Natural killer cell treated with Interleukin-12 subunit alpha and Interleukin-12 subunit beta and Interleukin-15 and Interleukin-18, amount 100 ng/mL, for 72 hours (primary cell): ENCODE measurements around the gene EVI5L. TPM values are rescaled to one million over a fixed set of nuclear protein-coding genes. Genes with fewer than 3 reads are reported as not detected.

Experiments used
- ATAC-seq, 2 donors: fragments of 150-1000 bp; cut with Tn5 transposase in 1 of 2; sonication (Bioruptor Pico), chemical (Tn5 transposase) in 1 of 2; 2 replicates each; pipeline ENCODE4 v1.10.0; 2021
- DNase-seq: peaks from one replicate; pipeline ENCODE4 v3.0.0; 2022; ENCODE audit warnings: low spot score
- H3K27ac Mint-ChIP-seq, 2 donors: 1 replicate in 1 of 2; 2 replicates in 1 of 2; pipeline ENCODE4 v1.8.0; 2022; ENCODE audit warnings: mixed read lengths in 2 of 2, mild to moderate bottlenecking in 1 of 2, moderate library complexity in 1 of 2
- H3K27me3 Mint-ChIP-seq, 2 donors: 1 replicate in 1 of 2; 2 replicates in 1 of 2; pipeline ENCODE4 v1.8.0; 2022; ENCODE audit warnings: mixed read lengths in 2 of 2
- H3K36me3 Mint-ChIP-seq: one replicate; pipeline ENCODE4 v1.8.0; 2022; ENCODE audit warnings: mixed read lengths
- H3K4me1 Mint-ChIP-seq, 2 donors: 1 replicate in 1 of 2; 2 replicates in 1 of 2; pipeline ENCODE4 v1.8.0; 2022; ENCODE audit warnings: low read depth in 2 of 2, mixed read lengths in 2 of 2, mild to moderate bottlenecking in 1 of 2
- H3K4me3 Mint-ChIP-seq: one replicate; pipeline ENCODE4 v1.8.0; 2022; ENCODE audit warnings: mixed read lengths
- H3K9me3 Mint-ChIP-seq: 2 replicates; pipeline ENCODE4 v1.8.0; 2022; ENCODE audit warnings: mixed read lengths
- total RNA-seq, 2 donors: library from RNA; stranded (reverse); gene quantifications; one replicate each; pipeline ENCODE4 v1.2.3, GENCODE V29; 2022

Gene EVI5L
- total RNA-seq, 2 donors from 2014 or later, result 7.8 to 11.5 TPM

DNA sequence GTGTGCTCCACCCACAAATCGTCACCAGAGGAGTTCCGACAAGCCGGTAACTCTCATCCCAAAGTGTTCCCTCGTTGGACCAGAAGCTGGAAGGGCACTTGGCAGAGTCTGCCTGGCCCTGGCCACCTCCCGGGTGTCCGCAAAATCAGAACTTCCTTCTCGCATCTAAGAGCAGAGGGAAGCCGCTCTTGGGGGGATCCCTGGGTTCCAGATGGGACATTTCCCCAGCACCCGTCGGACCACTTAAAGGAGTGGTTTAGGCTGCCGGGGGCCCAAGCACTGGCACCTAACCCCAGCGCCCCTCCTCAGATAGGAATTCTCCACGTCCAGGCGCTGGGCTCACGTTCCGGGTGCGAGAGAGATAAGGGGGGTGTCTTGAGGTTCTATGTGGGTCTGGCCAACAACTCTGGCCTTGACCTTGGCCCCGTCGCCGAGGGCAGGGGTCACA lies 72.8 kb downstream of the EVI5L start:
- H3K27ac Mint-ChIP-seq, result peak overlapping the region; percentile 87 to 95
- peak overlapping the region; percentile 90 for H3K4me3 Mint-ChIP-seq
- H3K36me3 Mint-ChIP-seq, result no peaks in the 10 kb centered on the region
- ATAC-seq (no peak), DNase-seq (no peak)
- peaks cover 25 to 37% of the 10 kb centered on the region in 2 donors for H3K4me1 Mint-ChIP-seq
- no peaks in the 10 kb centered on the region for H3K9me3 Mint-ChIP-seq
- H3K27me3 Mint-ChIP-seq, result peaks cover 0 to under 1% of the 10 kb centered on the region in 2 donors

DNA sequence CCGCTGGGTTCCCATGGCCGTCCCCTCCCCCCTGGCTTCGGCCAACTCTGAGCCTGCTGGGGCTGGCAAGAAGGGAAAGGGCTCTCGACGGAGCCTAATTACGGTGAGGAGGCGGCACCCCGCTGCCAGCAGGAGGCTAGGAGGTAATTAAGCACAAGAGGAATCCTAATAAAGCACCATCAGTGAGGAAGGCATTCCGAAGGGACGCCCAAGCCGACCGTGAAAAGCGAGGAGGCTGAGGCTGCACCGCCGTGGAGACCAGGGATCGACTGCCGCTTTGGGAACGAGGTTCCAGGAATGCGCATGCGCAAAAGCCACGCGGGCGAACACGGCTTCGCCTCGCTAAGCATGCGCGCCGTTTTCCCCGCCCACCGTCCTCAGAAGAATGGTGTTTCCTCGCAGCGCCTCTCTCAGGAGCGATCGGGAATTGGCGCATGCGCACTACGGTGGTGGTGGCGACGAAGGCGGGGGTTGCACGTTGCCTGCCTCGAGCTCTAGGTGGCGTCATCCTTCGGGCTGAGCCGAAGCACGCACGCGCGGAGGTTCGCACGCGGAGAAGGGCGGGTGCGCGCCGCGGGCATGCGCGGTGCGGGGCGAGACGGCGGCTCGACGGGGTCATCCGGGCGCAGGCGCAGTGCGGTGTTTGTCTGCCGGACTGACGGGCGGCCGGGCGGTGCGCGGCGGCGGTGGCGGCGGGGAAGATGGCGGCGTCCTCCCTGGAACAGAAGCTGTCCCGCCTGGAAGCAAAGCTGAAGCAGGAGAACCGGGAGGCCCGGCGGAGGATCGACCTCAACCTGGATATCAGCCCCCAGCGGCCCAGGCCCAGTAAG lies 73.4 kb downstream of the EVI5L start, which contains the start of gene MAP2K7:
TSS of gene MAP2K7 (plus strand) at position 634 of the 830 bp plus-strand sequence. CDS start at position 702, 68 bp downstream.
- no peaks in the 10 kb centered on the region for H3K9me3 Mint-ChIP-seq
- H3K4me1 Mint-ChIP-seq, result peaks cover 25 to 38% of the 10 kb centered on the region in 2 donors
- peak within 1 kb of the TSS; percentile 87 to 96 for H3K27ac Mint-ChIP-seq
- H3K36me3 Mint-ChIP-seq, result no peaks in the 10 kb centered on the region
- peak within 1 kb of the TSS; percentile 94 for H3K4me3 Mint-ChIP-seq
- DNase-seq (peak; percentile 100), ATAC-seq (peak; percentile 92 to 94)
- H3K27me3 Mint-ChIP-seq, result no peaks in the 10 kb centered on the region

DNA sequence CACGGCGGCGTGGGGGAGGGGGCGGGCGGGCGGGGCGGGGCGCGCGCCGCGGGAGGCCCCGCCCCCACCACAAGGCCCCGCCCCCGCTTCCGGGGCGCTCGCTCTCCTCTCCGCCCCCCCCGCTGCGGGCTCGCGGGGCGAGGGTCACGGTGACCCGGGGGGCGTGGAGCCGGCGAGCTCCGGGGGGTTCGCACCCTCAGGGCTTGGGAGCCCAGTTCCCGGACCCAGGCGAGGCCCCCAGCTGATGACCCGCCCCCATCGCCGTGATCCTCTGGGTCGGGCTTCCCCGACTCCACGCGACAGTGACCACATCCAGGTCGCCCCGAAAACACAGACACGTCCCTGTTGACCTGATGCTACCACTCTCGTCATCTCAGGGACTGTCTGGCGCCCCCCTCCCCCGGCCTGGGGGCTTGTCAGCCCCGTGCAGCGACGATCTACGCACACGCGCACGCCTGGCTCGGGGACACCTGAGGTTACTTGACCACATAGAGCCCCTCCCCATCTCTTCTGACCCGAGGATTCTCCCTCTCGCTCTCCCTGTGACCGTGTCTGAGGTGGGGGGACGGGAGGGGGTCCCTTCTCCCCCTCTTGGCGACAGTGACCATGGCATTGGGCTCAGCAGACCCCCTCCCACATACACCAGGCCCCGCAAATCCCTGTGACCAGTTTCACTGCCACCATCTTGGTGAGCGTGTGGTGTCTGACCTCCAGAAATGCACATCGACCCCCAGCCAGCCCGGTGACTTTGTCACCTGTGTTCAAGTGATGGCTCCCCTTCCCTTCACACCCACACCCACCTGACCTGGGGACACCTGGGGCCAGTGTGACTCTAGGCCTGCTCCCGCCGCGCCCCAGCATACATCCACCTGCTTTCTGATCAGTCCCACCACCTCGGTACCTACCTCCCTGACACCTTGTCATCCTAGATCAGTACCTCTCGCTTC lies 74.3 kb downstream of the EVI5L start:
- Mint-ChIP-seq H3K27me3 (no peaks in the 10 kb centered on the region), H3K4me3 (peak overlapping the region; percentile 94), H3K4me1 (peaks cover 25 to 38% of the 10 kb centered on the region in 2 donors), H3K27ac (peak overlapping the region; percentile 87 to 96), H3K36me3 (no peaks in the 10 kb centered on the region), H3K9me3 (no peaks in the 10 kb centered on the region)
- DNase-seq, result peak; percentile 84
- peak; percentile 70 to 80 for ATAC-seq

DNA sequence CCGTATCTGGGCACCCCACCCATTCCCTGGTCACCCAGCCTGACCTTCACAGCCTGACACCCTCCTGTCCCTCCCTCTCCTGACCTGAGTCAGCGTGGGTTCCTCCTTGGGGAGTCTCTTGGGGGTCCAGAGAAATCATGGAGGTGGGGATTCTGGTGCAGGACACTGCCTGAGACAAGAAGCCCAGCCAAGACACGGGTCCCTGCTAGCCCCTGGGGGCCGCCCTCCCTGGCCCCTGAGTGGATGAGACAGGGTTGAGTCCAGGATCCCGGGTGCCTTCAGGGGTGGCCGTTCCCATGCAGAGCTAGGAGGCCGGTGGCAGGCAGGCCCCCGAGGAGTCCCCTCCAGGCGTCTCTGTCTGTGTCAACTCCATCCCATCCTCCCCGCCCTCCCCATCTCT lies 75.2 kb downstream of the EVI5L start:
- Mint-ChIP-seq H3K9me3 (no peaks in the 10 kb centered on the region), H3K4me1 (peaks cover 25 to 38% of the 10 kb centered on the region in 2 donors), H3K4me3 (peak overlapping the region; percentile 94), H3K27ac (peak overlapping the region; percentile 87 to 96), H3K36me3 (no peaks in the 10 kb centered on the region), H3K27me3 (no peaks in the 10 kb centered on the region)
- ATAC-seq, result no peak
- no peak for DNase-seq

DNA sequence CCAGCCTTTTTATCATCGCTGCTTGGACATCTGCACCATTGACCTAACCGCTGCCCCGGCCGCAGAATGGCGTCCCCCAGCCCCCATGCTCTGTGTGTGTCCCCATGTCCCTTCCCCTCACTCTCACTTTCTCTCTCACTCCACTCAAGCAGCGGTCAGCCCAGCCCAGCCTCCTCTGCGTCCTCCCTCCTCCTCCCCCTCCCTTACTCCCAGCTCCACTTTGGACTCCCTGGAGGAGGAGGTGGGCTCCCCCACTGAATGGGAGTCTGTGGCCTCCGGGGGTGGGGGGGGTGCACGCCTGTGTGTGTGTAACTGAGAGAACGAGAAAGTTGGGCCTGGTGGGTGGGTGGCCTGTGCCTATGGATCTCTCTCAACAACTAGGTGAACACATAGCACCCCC lies 75.8 kb downstream of the EVI5L start:
- no peak for ATAC-seq
- H3K27ac Mint-ChIP-seq, result peak overlapping the region; percentile 87 to 96

DNA sequence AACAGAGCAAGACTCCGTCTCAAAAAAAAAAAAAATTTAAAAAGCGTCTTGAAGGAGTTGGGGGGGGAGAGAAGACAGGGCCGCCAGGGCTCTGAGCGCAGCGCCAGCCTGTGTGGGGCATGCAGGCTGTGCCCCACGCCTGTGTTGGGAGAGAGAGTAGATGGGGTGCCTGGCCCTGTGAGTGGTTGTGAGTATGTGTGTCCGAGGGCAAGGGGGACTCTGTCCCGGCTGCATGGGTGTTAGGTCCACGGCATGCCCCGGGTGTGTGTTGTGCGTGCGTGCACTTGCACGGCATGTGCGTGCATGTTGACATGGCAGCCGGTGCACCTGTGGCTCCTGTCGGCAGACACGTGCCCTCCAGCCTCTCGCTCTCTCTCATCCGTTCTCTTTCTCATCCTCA lies 77.1 kb downstream of the EVI5L start:
- Mint-ChIP-seq H3K27ac (no peak overlapping the region), H3K4me1 (peaks cover 25 to 38% of the 10 kb centered on the region in 2 donors)

More for the DNA sequence above, 75.8 kb downstream of the EVI5L start:
- Mint-ChIP-seq H3K9me3 (no peaks in the 10 kb centered on the region), H3K4me1 (peaks cover 25 to 38% of the 10 kb centered on the region in 2 donors), H3K4me3 (peak overlapping the region; percentile 94), H3K27me3 (no peaks in the 10 kb centered on the region), H3K36me3 (no peaks in the 10 kb centered on the region)
- DNase-seq, result no peak

DNA sequence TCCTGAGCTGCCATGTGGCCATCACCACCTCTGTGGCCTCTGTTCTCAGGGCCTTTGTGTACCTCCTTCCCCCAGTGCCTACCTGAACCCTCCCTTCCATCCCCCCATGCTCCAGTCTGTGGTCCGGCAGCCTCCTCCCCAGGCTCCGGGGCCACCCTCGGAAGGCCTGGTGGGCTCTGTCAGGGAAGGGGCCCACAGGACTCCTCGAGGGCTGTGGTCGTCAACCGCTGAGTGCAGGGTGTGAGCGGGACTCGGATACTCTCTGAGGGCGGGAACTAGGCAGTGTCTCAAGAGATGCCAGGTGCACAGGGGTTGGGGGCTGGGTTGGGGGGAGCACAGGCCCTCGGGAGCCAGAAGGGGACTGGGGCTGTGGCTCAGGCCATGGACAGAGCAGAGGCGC lies 77.5 kb downstream of the EVI5L start:
- peaks cover 25 to 36% of the 10 kb centered on the region in 2 donors for H3K4me1 Mint-ChIP-seq
- no peaks in the 10 kb centered on the region for H3K27me3 Mint-ChIP-seq
- ATAC-seq (no peak), DNase-seq (no peak)
- H3K4me3 Mint-ChIP-seq, result no peak overlapping the region
- no peaks in the 10 kb centered on the region for H3K36me3 Mint-ChIP-seq
- H3K9me3 Mint-ChIP-seq, result no peaks in the 10 kb centered on the region
- no peak overlapping the region for H3K27ac Mint-ChIP-seq

More for the DNA sequence above, 77.1 kb downstream of the EVI5L start:
- DNase-seq (no peak), ATAC-seq (no peak)
- Mint-ChIP-seq H3K4me3 (no peak overlapping the region), H3K36me3 (no peaks in the 10 kb centered on the region), H3K27me3 (no peaks in the 10 kb centered on the region), H3K9me3 (no peaks in the 10 kb centered on the region)

DNA sequence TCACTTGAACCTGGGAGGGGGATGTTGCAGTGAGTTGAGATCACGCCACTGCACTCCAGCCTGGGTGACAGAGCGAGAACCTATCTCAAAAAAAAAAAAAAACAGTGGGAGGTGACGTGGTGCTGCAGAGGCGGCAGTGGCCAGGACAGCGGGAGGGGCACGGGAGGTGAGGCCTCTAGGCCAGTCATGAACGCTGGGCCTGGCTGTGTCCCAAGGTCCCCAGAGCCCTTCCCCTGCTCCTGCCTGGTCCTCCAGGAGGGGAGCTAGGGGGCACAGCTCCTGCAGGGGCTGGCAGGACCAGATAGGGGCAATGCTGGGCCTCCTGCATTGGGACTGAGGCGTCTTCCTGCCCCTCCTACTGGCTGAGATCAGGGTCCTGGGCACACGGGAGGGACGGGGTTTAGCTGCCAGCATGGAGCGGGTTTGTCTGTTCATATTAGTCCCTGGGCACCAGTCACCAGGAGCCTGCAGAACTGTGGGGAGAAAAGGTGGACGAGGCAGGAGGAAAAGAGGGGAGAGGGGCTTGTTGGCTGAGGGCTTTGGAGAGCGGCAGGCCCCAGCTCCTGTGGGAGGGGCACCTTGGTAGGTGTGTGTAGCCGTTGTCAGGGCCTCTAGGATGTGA lies 78.2 kb downstream of the EVI5L start:
- Mint-ChIP-seq H3K4me3 (no peak overlapping the region), H3K36me3 (no peaks in the 10 kb centered on the region), H3K27ac (no peak overlapping the region), H3K4me1 (peaks cover 22 to 35% of the 10 kb centered on the region in 2 donors), H3K9me3 (no peaks in the 10 kb centered on the region), H3K27me3 (no peaks in the 10 kb centered on the region)
- ATAC-seq (no peak), DNase-seq (no peak)

DNA sequence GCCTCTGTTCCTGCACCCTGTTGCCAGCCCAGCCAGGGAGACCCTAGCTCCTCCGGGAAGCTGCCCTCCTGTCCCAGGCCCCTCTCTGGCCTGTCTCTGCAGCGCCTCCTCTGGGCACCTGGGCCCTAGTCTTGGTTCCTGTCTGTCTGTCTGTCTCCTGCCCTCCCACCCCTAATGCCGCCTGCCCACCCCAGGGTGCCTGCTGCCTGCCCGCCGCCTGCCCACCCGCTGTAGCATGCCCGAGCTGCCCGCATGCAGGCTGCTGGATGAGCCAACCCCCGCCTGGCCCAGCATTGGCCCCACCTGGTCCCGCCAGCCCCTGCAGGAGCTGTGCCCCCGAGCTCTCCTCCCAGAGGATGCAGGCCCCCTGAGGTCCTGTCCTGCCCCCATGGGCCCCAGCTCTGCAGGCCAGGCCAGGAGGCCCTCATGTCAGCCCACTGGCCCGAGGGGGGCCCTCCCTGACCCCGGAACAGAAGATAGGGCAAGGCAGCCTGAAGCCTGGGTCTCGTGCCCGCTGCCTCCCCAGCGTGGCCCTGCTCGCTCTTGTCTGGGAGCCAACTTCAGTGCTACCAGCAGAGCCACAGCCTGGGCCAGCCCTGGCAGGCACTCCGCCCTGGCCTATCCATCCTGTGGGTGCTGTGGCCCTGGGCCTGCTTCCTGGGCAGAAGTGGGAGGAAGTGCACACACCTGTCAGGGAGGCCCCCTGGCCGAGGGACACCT lies 78.9 kb downstream of the EVI5L start:
- ATAC-seq (no peak), DNase-seq (no peak)
- Mint-ChIP-seq H3K4me3 (no peak overlapping the region), H3K36me3 (no peaks in the 10 kb centered on the region), H3K4me1 (peaks cover 17 to 31% of the 10 kb centered on the region in 2 donors), H3K27me3 (no peaks in the 10 kb centered on the region), H3K9me3 (no peaks in the 10 kb centered on the region), H3K27ac (no peak overlapping the region)

DNA sequence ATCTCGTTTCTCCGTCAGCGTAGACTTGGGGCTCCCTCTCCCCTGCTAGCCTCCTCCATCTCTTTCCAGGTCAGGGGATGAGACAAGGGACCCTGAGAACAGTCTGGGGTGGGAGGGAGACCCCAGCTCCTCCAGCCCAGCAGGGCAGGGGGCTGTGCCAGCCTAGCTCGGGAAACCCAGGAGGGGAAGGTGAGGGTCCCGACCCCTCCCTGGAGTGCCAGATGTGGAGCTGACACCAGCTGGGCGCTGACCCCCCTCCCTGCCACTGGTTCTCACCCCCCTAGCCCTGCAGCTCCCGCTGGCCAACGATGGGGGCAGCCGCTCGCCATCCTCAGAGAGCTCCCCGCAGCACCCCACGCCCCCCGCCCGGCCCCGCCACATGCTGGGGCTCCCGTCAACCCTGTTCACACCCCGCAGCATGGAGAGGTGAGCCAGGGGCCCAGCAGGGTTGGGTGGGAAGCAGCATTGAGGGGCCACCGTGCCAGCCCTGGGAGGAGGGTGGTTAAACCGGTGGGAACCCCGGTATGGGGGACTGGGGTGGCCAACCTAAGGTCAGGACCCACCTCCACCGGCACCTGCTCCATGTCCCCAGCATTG lies 79.6 kb downstream of the EVI5L start:
- Mint-ChIP-seq H3K36me3 (no peaks in the 10 kb centered on the region), H3K4me3 (no peak overlapping the region), H3K27ac (no peak overlapping the region), H3K4me1 (peaks cover 15 to 29% of the 10 kb centered on the region in 2 donors), H3K27me3 (no peaks in the 10 kb centered on the region), H3K9me3 (no peaks in the 10 kb centered on the region)
- no peak for DNase-seq
- no peak for ATAC-seq

DNA sequence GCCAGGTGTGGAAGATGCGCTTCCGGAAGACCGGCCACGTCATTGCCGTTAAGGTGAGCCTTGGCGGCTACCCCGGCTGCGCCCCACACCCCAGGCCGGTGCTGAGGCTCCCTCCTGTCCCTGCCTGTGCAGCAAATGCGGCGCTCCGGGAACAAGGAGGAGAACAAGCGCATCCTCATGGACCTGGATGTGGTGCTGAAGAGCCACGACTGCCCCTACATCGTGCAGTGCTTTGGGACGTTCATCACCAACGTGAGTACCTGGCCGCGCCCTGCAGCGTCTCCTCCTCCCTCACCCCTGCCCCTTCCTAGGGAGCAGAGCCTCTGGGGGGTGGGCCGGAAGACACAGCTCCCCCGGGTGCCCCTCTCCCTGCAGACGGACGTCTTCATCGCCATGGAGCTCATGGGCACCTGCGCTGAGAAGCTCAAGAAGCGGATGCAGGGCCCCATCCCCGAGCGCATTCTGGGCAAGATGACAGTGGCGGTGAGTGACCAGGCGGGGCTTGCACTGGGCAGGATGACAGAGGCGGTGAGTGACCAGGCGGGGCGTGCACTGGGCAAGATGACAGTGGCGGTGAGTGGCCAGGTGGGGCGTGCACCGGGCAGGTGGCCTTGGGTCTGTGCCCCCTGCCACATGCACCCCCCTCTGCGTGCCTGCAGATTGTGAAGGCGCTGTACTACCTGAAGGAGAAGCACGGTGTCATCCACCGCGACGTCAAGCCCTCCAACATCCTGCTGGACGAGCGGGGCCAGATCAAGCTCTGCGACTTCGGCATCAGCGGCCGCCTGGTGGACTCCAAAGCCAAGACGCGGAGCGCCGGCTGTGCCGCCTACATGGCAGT lies 80.5 kb downstream of the EVI5L start:
- Mint-ChIP-seq H3K4me1 (peaks cover 5 to 23% of the 10 kb centered on the region in 2 donors), H3K36me3 (no peaks in the 10 kb centered on the region), H3K27me3 (no peaks in the 10 kb centered on the region), H3K4me3 (no peak overlapping the region), H3K27ac (no peak overlapping the region), H3K9me3 (no peaks in the 10 kb centered on the region)
- DNase-seq (no peak), ATAC-seq (no peak)
